HG02763 (cell line): ENCODE results near the gene CBL.

Experiments
- ATAC-seq: cut with Tn5 transposase; IDR thresholded peaks from one replicate; pipeline ENCODE4 v1.9.1; 2021; ENCODE audit warnings: mild to moderate bottlenecking, moderate library complexity; ENCODE audit not compliant: unreplicated experiment

CBL gene

GRCh38 chr11:119266063-119266462 lies 59.9 kb downstream of the CBL start:
- no peak for ATAC-seq

- ATAC-seq: no peak
Observed at GRCh38 chr11:119266517-119267255, 60.5 kb downstream of the CBL start.

GRCh38 chr11:119267645-119268044 lies 61.5 kb downstream of the CBL start:
- ATAC-seq: no peak

- ATAC-seq: no peak
Observed at GRCh38 chr11:119273721-119274120, 67.6 kb downstream of the CBL start.

GRCh38 chr11:119277660-119278059 lies 71.5 kb downstream of the CBL start:
- no peak for ATAC-seq

GRCh38 chr11:119282495-119282894 lies 76.4 kb downstream of the CBL start:
- ATAC-seq: no peak

GRCh38 chr11:119284344-119285157 lies 78.4 kb downstream of the CBL start:
- ATAC-seq: no peak

GRCh38 chr11:119285431-119285830 lies 79.3 kb downstream of the CBL start:
- no peak for ATAC-seq

- ATAC-seq: no peak
Observed at GRCh38 chr11:119288219-119288618, 82.1 kb downstream of the CBL start.

GRCh38 chr11:119290894-119291497 lies 84.9 kb downstream of the CBL start:
- no peak for ATAC-seq

- ATAC-seq: no peak
Observed at GRCh38 chr11:119293461-119293860, 87.3 kb downstream of the CBL start.

- ATAC-seq: no peak
Observed at GRCh38 chr11:119295178-119295577, 89.0 kb downstream of the CBL start.

GRCh38 chr11:119297938-119298337 lies 91.8 kb downstream of the CBL start:
- no peak for ATAC-seq

GRCh38 chr11:119298726-119299125 lies 92.6 kb downstream of the CBL start:
- ATAC-seq: no peak

GRCh38 chr11:119299416-119299815 lies 93.3 kb downstream of the CBL start:
- ATAC-seq: no peak

- ATAC-seq: no peak
Observed at GRCh38 chr11:119300198-119300964, 94.2 kb downstream of the CBL start.

GRCh38 chr11:119303227-119303718 lies 97.1 kb downstream of the CBL start:
- no peak for ATAC-seq

- no peak for ATAC-seq
Observed at GRCh38 chr11:119305556-119306372, 99.6 kb downstream of the CBL start.

GRCh38 chr11:119306373-119306890 lies 100.3 kb downstream of the CBL start:
- no peak for ATAC-seq

GRCh38 chr11:119307219-119307618 lies 101.1 kb downstream of the CBL start:
- ATAC-seq: no peak
